IPS-NIHi7 (cell line): ENCODE data around the gene KCNMA1.

Experiments
- DNase-seq: peaks from one replicate; pipeline ENCODE4 v3.0.0; 2012; ENCODE audit warnings: mixed read lengths; ENCODE audit errors: extremely low spot score

Gene KCNMA1

GRCh38 chr10:77451886-77452285 lies 185.7 kb downstream of the KCNMA1 start:
- DNase-seq, result no peak

- no peak for DNase-seq
Observed at GRCh38 chr10:77448226-77448625, 189.4 kb downstream of the KCNMA1 start.

GRCh38 chr10:77446700-77447099 lies 190.9 kb downstream of the KCNMA1 start:
- DNase-seq, result no peak

GRCh38 chr10:77445547-77445946 lies 192.1 kb downstream of the KCNMA1 start:
- DNase-seq, result no peak

- DNase-seq, result no peak
Observed at GRCh38 chr10:77444041-77444440, 193.6 kb downstream of the KCNMA1 start.

- DNase-seq, result no peak
Observed at GRCh38 chr10:77442699-77443189, 194.9 kb downstream of the KCNMA1 start.

- no peak for DNase-seq
Observed at GRCh38 chr10:77441353-77442166, 196.0 kb downstream of the KCNMA1 start.

- DNase-seq, result no peak
Observed at GRCh38 chr10:77436257-77436975, 201.2 kb downstream of the KCNMA1 start.

GRCh38 chr10:77433546-77433945 lies 204.1 kb downstream of the KCNMA1 start:
- no peak for DNase-seq

- no peak for DNase-seq
Observed at GRCh38 chr10:77431980-77432797, 205.4 kb downstream of the KCNMA1 start.

GRCh38 chr10:77431209-77431611 lies 206.4 kb downstream of the KCNMA1 start:
- no peak for DNase-seq

GRCh38 chr10:77430530-77430929 lies 207.1 kb downstream of the KCNMA1 start:
- no peak for DNase-seq

- DNase-seq, result peak; percentile 75
Observed at GRCh38 chr10:77428691-77429395, 208.8 kb downstream of the KCNMA1 start.

- no peak for DNase-seq
Observed at GRCh38 chr10:77424257-77424656, 213.4 kb downstream of the KCNMA1 start.

GRCh38 chr10:77422491-77423338 lies 214.9 kb downstream of the KCNMA1 start:
- no peak for DNase-seq

- DNase-seq, result no peak
Observed at GRCh38 chr10:77421591-77421990, 216.0 kb downstream of the KCNMA1 start.

GRCh38 chr10:77420947-77421523 lies 216.6 kb downstream of the KCNMA1 start:
- DNase-seq, result no peak

GRCh38 chr10:77419979-77420378 lies 217.6 kb downstream of the KCNMA1 start:
- DNase-seq, result no peak

- no peak for DNase-seq
Observed at GRCh38 chr10:77419056-77419455, 218.6 kb downstream of the KCNMA1 start.
